Activated effector memory CD4-positive, alpha-beta T cell treated with Interleukin-2 at 50 U/mL for 16 hours (primary cell): Measurements from ENCODE around the gene OGFR.
A peak's percentile ranks its signal among the peaks of the same experiment; 100 is the strongest.

Experiments
- DNase-seq: peaks from one replicate; pipeline ENCODE4 v3.0.0-alpha.2; 2020

OGFR gene

DNA sequence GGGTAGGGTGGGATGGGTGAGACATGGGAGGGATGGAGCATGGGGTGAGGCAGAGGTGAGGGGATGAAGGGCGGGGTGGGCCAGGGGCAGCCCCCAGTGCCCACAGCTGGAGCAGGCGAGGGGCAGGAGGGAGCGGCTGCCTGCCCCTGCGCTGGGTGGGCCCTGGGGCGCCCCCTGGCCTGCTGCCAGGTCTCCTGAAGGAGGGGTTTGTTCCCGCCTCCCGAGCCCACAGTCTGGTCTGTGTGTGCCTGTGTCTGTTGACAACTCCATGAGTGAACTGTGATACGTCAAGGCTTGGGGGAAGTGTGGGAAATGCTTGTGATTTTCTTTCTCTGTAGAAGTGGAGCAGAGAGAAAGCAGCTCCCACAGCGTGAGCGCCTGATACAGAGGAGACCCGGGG is 19.2 kb upstream of the OGFR start:
- DNase-seq, result no peak

DNA sequence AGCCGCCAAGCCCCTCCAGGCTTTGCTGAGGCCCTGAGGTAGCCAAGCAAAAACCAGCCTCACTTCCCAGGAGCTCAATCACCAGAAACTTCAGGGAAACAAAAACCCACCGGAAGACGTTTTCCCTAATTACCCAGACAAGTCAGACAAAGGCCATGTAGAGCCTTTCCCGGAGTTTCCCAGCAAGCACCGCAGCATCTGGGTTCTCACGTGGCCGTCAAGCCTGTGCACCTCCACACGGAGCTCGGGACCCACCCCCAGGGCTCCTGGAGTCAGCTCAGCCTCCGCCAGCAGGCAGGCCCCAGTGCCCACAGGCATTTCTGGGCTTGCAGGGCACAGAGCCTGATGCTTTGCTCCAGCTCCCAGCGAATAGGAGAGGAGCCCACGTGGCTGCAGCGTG is 18.5 kb upstream of the OGFR start:
- DNase-seq, result no peak

DNA sequence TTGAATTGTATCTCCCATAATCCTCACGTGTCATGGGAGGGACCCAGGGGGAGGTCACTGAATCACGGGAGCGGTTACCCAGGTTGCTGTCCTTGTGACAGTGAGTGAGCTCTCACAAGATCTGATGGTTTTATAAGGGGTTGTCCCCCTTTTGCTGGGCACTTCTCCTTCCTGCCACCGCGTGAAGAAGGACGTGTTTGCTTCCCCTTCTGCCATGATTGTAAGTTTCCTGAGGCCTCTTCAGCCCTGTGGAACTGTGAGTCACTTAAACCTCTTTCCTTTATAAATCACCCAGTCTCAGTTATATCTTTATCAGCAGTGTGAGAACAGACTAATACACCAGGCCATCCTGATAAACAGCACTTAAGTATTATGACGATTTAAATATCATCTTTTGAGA is 17.3 kb upstream of the OGFR start:
- DNase-seq, result no peak

DNA sequence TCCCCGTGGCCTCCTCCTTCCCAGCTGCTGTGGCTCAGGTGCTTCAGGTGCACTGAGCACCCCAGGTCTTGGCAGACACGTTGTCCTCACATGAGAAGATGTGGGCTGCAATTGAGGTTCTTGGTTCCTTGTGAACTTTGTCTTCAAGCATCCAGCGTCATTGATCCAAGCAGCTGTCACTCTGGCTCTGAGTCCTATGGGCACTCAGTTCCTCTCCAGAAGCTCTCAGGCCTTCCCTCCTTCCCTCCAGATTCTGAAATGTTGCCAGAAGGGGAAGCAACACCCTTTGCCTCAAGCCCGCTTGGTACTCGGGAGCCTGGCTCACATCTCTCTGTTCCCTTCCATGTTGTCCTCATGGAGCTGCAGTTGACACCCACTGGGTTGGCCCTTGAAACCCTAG is 16.8 kb upstream of the OGFR start:
- DNase-seq, result no peak

DNA sequence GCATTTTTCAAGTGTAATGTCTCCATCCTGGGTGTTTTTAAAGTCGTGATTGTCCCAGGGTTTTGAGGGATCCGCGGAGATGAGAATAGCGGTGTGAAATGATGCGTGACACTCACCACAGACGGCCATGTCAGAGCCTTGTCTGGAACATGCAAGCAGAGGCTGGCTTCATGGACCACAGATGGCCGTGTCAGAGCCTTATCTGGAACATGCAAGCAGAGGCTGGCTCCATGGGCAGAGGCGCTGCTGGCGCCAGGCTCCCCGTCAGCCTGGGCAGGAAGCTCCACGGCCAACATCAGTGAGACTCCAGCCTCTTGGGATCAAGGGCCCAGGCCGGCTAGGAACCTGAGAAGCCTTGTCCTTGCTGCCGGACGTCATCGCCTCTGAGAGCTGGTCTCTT is 16.0 kb upstream of the OGFR start:
- no peak for DNase-seq

DNA sequence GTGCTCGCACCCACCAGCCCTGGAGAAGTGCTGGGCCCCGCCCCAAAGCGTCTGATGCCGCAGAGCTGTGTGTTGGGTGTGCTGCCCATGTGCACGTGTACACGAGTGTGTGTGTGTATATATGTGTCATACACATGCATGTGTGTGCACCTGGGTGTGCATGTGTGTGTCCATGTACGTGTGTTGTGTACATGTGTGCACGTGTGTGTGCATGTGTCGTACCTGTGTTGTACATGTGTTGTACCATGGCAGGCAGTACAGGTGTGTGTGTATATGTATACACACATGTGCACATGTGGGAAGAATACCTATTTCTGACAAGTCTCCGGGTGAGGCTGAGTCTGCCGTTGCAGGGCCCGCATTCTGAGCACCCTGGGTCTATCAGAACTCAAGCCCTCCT is 14.6 kb upstream of the OGFR start:
- DNase-seq, result no peak

DNA sequence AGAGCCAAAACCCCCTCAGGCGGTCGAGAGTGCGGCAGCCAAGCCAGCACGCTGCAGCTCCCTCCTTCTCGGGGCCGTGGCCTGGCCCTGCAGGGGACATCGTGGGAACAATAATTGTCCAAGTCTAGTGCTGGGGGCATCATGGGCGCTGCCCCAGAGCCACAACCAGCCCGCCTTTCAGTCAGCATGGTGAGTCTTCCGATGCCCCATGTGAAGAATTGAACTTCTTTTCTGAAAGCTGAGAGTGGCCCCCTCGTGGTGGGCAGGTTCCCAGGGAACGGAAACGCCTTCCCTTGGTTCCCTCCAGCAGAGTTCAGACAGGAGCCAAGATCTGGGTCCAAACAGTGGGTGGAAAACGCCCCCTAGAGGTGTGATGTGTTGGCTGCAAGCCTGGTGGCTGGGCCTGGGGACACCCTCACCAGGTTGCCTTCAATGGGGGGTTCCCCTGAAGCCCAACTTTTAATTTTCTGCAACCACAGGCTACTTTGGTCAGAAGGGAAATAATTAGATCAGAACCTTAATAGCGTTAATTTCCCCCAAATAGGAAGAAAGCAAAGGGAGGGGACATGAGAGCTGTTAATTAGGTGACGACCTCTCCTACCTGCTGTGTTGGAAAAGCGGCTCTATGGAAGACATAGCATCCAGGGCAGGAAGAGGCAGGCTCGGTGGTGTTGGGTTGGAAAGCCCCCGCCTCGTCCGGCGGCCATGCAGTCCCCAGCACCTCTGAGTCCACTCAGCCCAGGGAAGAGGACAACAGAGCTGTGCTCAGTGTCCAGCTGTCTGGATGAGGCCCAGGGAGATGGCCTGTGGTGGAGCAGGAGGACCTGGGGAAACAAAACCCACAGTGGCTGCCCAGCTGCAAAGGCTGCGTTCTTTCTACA is 13.1 kb upstream of the OGFR start:
- peak; percentile 58 for DNase-seq

DNA sequence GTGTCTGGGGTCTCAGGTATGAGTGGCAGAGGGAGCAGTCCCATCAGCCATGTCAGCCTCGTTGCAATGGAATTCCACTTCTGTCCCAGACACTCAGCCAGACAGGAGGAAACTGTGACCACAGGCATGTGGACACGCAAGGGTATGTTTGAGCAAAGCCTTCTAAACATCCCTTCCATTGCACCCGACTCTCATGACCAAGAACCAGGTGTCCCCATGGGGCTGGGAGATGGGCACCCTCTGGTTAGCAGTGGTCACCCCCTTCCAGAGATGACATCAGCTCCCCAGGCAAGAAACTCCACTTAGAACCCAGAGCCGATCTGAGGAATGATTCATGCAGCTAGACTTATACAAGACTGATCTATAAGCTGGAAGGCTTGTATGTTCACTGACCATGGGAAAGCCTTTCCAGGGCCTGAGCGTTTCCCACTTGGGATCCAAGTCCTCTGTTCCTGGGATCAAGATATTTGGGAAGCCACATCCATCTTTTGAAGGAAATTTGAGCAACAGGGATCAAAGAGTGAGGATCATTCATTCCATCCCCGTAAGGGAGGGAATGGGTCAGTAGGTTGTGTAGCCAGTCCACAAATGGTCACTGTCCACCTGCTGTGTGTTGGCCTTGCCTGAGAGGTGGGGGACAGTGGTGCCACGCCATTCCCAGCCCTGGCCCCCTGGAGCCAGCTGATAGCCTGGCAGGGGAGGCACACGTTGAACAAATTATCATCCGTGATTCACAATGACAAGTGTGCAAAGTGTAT is 12.3 kb upstream of the OGFR start:
- no peak for DNase-seq

DNA sequence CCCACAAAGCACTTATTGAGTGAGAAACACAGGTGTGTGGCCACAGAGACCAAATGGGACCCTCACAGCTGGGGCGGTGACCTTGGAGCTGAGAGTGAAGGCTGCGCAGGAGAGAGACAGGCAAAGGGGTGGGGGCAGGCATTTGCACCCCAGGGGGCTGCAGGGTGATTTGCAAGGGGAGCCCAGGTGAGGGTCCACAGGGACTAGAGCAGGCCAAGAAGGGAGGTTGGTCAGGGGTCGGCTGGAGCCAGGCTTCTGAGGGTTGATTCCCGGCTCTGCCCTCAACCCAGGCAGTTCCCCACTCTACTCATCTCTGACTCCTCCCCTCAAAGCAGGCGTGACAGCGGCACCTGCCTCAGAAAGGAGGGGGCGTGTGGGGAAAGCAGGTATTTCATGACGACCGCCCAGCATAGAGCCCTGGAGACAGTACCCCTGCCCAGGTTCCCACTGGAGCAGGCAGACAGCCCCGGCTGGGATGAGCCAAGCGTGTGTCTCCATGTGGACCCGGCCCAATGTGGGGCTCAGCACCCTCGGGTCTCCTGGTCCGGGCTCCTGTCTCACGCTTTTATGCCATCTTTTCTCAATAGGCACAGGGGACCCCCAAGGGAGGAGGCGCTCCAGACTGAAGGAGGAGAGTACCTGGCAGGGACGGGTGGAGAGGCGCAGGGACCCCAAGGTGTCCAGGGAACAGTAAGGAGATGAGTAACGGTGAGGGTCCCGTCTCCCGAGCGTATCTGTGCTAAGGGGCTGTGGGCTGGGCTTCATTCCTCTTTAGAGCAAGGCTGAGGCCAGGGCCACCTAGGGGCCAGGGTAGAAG is 11.5 kb upstream of the OGFR start:
- no peak for DNase-seq

DNA sequence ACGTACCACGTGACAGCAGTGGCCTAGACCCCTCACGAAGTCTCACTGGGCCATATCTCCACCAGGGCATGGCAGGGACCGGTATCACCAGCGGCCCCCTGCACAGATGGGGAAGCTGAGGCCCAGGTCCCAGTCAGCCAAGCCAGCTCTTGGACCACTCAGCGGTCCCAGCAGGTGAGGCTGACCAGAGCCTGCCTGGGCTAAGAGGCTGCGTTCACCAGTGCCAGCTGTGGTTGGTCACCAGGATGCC is 11.0 kb upstream of the OGFR start:
- no peak for DNase-seq

DNA sequence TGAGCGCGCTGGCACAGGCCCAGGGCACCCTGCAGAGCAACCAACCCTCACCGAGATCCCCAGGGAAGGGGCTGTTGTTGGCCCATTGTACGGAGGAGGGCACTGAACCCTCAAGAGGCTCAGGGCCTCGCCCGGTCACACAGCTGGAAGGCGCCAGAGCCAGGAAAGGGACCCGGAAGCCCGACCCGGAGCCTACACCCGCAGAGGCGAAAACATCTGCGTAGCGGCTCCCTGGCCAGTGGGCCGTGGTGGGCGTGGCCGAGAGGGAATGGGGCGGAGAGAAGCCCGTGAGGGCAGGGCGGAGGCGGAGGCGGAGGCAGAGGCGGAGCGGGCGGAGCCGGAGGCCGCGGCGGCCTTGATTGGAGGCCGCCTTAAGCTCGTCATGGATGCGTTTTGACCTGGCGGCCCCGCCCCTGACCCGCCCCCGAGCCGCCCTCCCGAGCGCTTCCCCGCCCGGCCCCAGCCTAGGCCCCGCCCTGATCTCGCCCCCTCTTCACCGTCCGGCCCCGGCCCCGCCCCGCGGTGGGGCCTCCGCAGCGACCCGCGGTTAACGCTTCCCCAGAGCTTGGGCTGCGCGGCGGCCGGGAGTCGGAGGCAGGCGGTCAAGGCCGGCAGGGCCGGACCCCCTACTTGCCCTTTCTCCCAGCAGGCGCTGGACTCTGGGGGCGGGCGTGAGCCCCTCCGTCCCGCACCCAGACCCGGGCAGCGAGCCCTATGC is 10.5 kb upstream of the OGFR start:
- peak; percentile 94 for DNase-seq

DNA sequence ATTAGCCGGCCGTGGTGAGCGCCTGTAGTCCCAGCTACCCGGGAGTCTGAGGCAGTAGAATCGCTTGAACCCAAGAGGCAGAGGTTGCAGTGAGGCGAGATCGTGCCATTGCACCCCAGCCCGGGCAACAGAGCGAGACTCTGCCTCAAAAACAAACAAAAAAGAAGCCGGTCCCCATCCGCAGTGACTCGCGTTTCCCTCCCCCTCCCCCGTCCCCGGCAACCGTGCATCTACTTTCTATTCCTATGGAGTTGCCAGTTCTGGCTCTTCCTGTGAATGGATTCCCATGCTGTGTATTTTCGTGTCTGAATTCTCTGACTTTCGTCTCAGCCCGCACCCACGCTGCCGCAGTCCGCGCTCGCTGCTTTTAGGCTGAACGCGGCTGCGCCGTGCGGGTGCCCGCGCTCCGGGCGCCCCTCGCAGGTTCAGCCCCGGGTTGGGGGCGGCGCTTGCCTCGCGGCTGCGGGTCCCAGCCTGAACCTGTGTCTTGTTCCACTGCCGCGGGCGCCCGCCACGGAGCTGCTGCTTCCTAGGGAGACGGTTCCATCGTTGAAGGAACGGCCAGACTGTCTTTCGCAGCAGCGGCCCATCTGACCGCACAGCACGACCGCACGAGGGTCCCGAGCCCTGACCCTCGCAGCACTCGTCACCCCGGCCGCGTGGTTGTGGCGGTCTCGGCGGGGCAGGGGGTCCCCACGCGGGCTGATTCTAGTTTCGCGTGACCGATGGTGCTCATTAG is 9.4 kb upstream of the OGFR start:
- peak; percentile 59 for DNase-seq

DNA sequence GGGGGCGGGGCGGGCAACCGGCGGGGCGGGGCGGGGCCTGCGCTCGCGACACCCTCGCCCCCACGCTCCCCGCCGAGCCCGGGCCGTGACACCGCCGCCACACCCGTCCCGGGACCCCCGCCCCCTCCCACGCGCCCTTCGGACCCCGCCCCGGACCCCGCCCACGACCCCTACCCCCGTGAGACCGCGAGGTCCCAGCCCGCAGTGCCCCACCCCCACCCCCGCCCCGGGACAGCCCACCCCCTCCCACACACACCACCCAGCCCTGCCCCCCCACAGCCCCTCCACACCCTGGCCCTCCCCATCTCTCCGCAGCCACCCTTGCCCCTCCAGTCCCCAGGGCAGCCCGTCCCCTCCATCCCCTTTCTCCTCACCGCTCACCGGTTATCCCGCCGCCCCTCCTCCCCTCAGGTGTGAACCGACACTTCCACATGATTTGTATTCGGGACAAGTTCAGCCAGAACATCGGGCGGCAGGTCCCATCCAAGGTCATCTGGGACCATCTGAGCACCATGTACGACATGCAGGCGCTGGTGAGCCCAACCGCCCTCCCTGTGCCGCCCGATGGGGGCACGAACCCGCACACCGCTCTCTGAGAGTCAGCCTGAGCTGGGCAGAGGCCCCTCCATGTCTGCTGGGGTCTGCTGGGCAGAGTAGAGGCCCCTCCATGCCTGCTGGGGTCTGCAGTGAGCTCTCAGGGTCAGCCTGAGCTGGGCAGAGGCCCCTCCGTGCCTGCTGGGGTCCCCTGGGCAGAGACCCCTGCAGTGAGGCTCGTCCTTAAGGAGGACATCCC is 7.7 kb upstream of the OGFR start:
- DNase-seq, result no peak

DNA sequence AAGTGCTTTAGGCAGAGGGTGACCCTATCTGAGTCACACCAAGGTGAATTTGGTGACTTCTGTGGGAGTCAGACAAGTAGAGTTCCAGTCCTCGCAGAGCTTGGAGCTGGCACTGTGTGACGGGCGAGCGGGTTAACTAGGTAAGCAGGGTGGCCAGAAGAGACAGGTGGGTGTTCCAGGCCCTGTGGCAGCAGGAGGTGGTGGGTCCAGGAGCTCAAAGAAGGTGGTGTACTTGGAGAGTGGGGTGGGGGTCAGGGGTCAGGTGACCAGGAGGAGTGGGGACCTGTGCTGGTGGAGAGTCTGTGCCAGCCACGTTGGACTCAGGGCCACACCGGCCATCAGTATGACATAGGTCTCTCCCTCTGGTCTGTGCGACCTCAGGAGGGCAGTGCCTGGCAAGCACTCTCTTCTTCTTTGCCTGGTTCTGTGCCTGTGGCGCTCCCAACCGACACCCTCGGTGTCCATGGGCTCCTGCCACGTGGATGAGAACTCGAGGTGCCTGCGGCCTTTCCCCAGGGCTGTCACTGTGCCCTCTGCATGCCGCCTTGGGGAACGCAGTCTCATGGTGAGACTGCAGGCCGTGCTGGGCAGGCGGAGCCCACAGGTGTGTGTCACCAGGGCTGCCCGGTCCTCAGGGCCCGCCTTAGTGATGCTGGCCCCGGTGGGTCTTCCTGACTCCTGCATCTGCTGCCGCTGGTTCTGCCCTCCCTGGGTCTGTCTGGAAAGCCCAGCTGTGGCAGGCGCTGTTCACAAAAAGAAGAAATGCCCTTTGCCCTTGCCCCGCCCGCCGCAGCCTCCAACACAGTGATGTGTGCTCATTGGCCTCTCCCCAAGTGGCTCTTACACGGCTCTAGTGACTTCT is 6.7 kb upstream of the OGFR start:
- DNase-seq, result no peak

DNA sequence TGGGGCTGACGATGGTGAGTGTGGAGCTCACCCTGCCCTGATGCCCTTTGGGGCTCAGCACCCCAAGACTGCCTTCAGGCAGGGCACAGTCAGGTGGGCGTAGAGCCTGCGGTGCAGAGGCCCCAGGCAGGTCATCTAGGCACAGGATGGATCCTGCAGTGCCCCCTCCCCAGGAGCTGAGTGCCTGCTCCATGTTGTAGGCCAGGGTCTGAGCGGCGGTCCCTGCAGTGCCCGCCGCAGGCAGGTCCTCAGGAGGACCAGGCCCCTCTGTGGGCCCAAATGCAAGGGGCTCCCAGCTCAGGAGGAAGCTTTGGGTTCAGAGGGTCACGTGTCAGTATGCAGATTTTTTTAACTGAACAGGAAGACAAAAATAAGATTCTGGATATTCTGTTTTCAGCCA is 5.6 kb upstream of the OGFR start:
- DNase-seq, result no peak

DNA sequence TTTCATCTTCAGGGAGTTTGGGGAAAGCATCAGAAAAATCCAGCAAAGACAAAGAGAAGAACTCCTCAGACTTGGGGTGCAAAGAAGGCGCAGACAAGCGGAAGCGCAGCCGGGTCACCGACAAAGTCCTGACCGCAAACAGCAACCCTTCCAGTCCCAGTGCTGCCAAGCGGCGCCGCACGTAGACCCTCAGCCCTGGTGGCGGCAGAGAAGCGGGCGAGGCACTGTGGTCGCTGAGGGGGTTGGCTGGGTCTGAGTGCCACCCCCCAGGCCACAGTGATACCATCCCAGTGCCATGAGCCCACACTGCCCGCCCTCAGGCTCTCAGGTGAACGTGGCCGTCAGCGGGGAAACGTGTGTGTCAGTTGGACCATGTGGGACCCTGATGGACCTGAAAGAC is 5.2 kb upstream of the OGFR start:
- DNase-seq, result no peak

DNA sequence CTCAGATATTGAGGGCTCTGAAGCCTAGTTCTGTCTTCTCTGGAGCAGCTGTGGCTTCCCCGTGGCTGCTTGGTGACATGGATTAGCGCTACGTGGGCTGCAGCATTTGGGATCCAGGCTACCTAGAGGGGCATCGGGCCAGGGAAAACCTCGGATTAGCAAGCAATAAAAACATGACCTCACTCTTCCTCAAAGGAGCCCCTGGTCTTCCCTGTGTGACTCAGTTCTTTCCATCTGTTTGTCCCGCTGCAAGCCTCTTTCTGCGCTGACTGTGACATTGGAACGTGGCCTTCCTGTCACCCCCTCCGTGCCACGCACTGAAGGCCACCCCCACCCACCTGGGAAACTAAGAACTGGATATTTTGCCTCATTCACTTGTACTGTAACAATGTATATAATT is 4.8 kb upstream of the OGFR start:
- DNase-seq, result no peak

DNA sequence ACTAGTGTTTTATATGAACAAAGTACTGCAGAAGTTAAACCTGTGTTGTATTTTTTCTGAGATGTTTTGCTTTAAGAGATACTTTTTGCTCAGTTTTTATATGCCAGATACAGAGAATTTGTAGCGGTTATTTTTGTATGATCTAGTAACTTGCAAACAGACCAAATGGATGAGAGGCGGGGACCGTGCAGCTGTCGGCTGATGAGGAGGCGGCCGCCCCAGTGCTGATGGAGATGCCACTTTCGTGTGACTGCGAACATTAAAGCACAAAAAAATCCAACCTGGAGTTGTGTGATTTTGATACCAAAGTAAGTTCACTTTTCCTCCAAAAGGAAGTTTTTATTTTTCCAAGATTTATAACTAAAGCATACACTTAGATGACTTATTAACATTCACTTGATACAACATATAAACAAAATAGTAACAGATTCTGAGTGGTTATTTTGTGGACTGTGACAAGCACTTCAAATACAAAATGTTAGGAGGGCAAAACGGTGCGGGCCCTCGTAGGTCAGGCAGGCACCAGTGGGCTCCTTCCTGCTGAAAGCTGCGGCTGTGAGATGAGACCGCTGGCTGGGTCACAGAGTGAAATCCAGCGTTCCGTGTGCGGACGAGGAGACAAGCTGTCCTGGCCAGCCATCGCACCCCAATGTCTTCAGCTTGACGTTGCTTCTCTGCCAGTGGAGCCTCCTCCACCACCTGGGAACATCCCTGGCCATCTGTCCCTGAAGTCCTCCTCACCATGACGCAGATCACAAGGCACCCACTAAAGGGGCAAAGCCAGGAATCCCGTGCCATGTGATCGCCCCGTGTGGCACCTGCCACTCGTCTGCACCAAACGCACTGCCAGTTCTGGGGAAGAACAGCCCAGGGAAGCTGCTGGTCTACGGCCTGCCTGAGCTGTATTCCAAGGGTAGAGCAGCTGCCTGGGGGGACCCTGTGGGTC is 4.0 kb upstream of the OGFR start:
- no peak for DNase-seq

DNA sequence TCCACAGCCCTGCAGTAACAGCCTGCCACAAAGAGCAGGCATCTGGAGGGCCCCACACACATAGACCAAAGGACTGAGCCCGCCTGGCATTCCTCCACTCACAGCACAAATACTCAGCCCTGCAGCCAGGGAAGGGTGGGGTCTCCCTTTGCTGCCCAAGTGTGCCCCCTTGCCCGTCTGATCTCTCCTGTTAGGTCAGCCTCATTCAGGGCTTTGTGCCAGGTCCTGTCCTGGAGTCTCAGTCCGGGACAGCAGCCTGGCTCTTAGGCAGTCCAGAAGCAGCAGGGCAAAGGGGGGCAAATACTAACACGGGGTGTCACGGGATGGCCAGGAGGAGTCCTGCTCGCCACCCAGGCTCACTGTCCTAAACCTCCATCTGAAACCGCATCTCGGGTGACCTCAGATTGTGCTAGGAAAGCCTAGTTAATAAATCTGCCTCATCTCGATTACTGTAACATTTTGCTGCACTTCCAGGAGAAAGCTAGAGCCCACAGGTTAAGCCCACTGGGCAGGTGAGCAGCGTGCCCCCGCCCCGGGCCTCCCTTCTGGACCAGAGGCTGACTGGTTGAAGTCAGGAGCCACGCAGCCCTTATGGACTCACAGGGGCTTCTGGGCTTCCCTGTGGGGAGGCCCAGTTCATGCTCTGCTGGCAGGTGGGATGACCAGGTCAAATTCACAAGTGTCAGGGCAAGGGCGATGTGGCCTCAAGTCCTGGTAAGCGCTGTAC is 3.2 kb upstream of the OGFR start:
- DNase-seq, result no peak
